Fibroblast of peridontal ligament (primary cell): ENCODE measurements around the gene DPF3.
A peak's percentile ranks its signal among the peaks of the same experiment; 100 is the strongest.
"Not testable (repeated sequence)": the region's sequence is repeated elsewhere in the genome, so short reads cannot be mapped to it uniquely, and the experiment has no call there.

Source experiments
- DNase-seq: peaks from one replicate; pipeline ENCODE4 v3.0.0-alpha.2; 2010; ENCODE audit errors: extremely low read depth

DPF3 gene

GRCh38 chr14:72774894-72775620, 118.8 kb downstream of the DPF3 start:
- no peak for DNase-seq

GRCh38 chr14:72774141-72774540, 119.8 kb downstream of the DPF3 start:
- no peak for DNase-seq

GRCh38 chr14:72771561-72771960, 122.3 kb downstream of the DPF3 start:
- no peak for DNase-seq

- no peak for DNase-seq
These were observed 127.6 kb downstream of the DPF3 start for GRCh38 chr14:72766296-72766695.

GRCh38 chr14:72763892-72764291, 130.0 kb downstream of the DPF3 start:
- DNase-seq = no peak

GRCh38 chr14:72759670-72760069, 134.2 kb downstream of the DPF3 start:
- no peak for DNase-seq

- DNase-seq = no peak
These were observed 134.9 kb downstream of the DPF3 start for GRCh38 chr14:72758993-72759392.

- DNase-seq = no peak
These were observed 135.5 kb downstream of the DPF3 start for GRCh38 chr14:72758420-72758819.

GRCh38 chr14:72756967-72757366, 136.9 kb downstream of the DPF3 start:
- no peak for DNase-seq

GRCh38 chr14:72755766-72756165, 138.1 kb downstream of the DPF3 start:
- DNase-seq = peak; percentile 72

GRCh38 chr14:72754949-72755348, 139.0 kb downstream of the DPF3 start:
- DNase-seq = no peak

- DNase-seq = no peak
These were observed 140.0 kb downstream of the DPF3 start for GRCh38 chr14:72753879-72754400.

- no peak for DNase-seq
These were observed 140.7 kb downstream of the DPF3 start for GRCh38 chr14:72753044-72753710.

GRCh38 chr14:72752034-72752412, 141.9 kb downstream of the DPF3 start:
- DNase-seq = no peak

GRCh38 chr14:72751276-72752033, 142.4 kb downstream of the DPF3 start:
- peak; percentile 53 for DNase-seq

- DNase-seq = not testable (repeated sequence)
These were observed 145.0 kb downstream of the DPF3 start for GRCh38 chr14:72748921-72749320.

- no peak for DNase-seq
These were observed 146.2 kb downstream of the DPF3 start for GRCh38 chr14:72747652-72748051.

GRCh38 chr14:72745991-72746980, 147.6 kb downstream of the DPF3 start:
- DNase-seq = peak; percentile 92

- DNase-seq = peak; percentile 89
These were observed 148.4 kb downstream of the DPF3 start for GRCh38 chr14:72745546-72745945.

- DNase-seq = no peak
These were observed 149.3 kb downstream of the DPF3 start for GRCh38 chr14:72744416-72745120.

GRCh38 chr14:72743626-72744025, 150.3 kb downstream of the DPF3 start:
- peak; percentile 44 for DNase-seq
